ENCODE measurements around the gene SPECC1. TPM values are rescaled to one million over a fixed set of nuclear protein-coding genes. Genes with fewer than 3 reads are reported as not detected.

The SPECC1 gene
- total RNA-seq, 1 experiment from 2014 or later = 55.3 TPM

DNA sequence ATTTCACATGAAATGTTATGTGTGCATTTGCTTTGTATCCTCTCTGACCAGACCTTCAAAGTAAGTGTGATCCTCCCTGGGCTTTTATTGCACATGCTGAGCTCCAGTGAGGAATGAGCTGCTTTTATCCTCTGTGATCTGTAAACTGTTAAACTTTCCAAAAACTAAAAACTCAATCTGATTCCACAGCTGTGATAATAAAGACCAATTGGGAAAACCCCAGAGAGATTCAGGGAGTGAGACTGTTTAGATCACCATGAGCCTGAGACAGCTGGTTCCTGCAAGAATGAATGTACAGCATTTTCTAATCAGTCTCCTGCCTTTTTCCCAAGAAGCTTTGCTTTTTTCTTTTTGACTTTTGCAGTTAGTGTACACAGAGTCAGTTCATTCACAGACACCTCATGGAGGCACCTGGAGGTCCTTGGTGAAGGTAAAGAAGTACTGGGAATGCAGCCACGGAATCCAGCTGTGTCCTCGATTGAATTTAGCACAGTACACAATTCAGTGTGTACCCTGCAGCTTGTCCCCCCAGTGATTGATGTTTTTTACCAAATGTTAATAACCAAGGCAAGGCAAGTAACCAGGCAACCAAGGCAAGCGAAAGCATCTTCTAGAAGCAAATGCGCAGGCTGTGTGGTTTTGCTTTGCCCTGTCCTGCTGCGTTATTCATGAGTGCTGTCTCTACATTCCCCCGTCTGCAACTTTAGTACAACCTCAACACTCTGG, 275.6 kb downstream of the SPECC1 start:
- no peaks in the 10 kb centered on the region for H3K9me3 Mint-ChIP-seq (ENCODE audit: unreplicated experiment)
- intact Hi-C loops (cut with micrococcal nuclease) = no loop called here
- DNase-seq (ENCODE audit: unreplicated experiment) = no peak
- H3K4me1 Mint-ChIP-seq (ENCODE audit: insufficient read depth, unreplicated experiment) = no peaks in the 10 kb centered on the region
- peaks cover 10% of the 10 kb centered on the region for H3K36me3 Mint-ChIP-seq (ENCODE audit: insufficient read depth, unreplicated experiment)
- no peak overlapping the region for H3K4me3 Mint-ChIP-seq (ENCODE audit: unreplicated experiment)
- ChIA-PET POLR2A (no interaction called here), CTCF (interaction anchor here (0.6 kb wide), 2 partner anchors 164 to 276 kb away, joined by 3 read pairs; no protein-coding TSS in a partner anchor)
- TF ChIP-seq CTCF (IDR thresholded peaks at IDR 0.05; ENCODE audit: unreplicated experiment) = no peak
- no peaks in the 10 kb centered on the region for H3K27me3 Mint-ChIP-seq (ENCODE audit: insufficient read depth, unreplicated experiment)
- no peak overlapping the region for H3K27ac Mint-ChIP-seq (ENCODE audit: low read depth, unreplicated experiment)
- no TSS peak for BruUV-seq (replicated peaks)

DNA sequence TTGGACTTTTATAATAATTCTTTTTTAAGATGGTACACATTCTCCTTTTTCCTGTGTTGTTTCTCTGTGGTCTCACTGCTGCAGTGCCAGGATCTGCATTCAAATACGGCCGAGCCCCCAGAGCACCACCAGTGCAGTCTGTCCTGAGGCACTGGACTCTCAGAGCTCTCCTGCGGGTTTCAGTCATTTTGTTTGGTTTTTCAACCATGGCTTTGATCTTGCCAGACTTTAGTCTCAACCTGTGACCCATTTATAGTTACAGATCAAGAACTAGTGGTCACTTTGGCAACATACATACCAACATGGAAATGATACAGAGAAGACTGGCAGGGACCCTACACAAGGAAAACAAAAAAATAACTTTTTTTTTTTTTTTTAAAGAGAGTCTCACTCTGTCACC, 280.8 kb downstream of the SPECC1 start:
- H3K4me1 Mint-ChIP-seq (ENCODE audit: insufficient read depth, unreplicated experiment) = no peaks in the 10 kb centered on the region
- H3K4me3 Mint-ChIP-seq (ENCODE audit: unreplicated experiment) = no peak overlapping the region
- ChIA-PET POLR2A (no interaction called here), CTCF (interaction anchor here (0.6 to 1.5 kb wide), 2 partner anchors 164 to 168 kb away, joined by 3 to 4 read pairs; no protein-coding TSS in a partner anchor)
- no TSS peak for BruUV-seq (replicated peaks)
- no peak overlapping the region for H3K27ac Mint-ChIP-seq (ENCODE audit: low read depth, unreplicated experiment)
- TF ChIP-seq CTCF (IDR thresholded peaks at IDR 0.05; ENCODE audit: unreplicated experiment) = no peak
- no peaks in the 10 kb centered on the region for H3K9me3 Mint-ChIP-seq (ENCODE audit: unreplicated experiment)
- intact Hi-C loops (cut with micrococcal nuclease) = no loop called here
- H3K36me3 Mint-ChIP-seq (ENCODE audit: insufficient read depth, unreplicated experiment) = peaks cover 10% of the 10 kb centered on the region
- no peaks in the 10 kb centered on the region for H3K27me3 Mint-ChIP-seq (ENCODE audit: insufficient read depth, unreplicated experiment)
- no peak for DNase-seq (ENCODE audit: unreplicated experiment)

DNA sequence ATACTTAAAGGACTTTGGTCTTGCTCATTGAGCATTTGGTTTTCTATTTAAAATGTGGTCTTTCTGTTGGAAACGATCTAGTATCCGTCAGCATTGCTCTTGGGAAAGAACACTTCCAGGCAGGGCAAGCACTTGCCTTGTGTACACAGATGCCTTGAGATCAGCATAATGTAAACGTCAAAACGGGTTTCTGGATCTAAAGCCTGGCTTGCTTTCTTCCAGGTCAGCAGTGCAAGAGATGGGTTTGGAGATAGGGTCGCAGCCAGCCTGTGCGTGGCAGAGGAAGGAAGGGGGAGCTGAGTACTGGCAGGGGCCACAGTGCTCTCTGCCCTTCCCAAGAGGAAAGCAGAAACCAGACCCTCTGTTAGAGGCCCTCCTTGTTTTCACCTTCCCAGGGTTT, 282.7 kb downstream of the SPECC1 start:
- no TSS peak for BruUV-seq (replicated peaks)
- ChIA-PET CTCF (interaction anchor here (1.3 kb wide), 1 partner anchor 65 kb away, joined by 3 read pairs; no protein-coding TSS in a partner anchor), POLR2A (no interaction called here)
- no peaks in the 10 kb centered on the region for H3K27me3 Mint-ChIP-seq (ENCODE audit: insufficient read depth, unreplicated experiment)
- H3K36me3 Mint-ChIP-seq (ENCODE audit: insufficient read depth, unreplicated experiment) = peaks cover 9% of the 10 kb centered on the region
- no peak for TF ChIP-seq CTCF (IDR thresholded peaks at IDR 0.05; ENCODE audit: unreplicated experiment)
- H3K4me1 Mint-ChIP-seq (ENCODE audit: insufficient read depth, unreplicated experiment) = no peaks in the 10 kb centered on the region
- H3K9me3 Mint-ChIP-seq (ENCODE audit: unreplicated experiment) = no peaks in the 10 kb centered on the region
- intact Hi-C loops (cut with micrococcal nuclease) = no loop called here
- no peak for DNase-seq (ENCODE audit: unreplicated experiment)
- H3K4me3 Mint-ChIP-seq (ENCODE audit: unreplicated experiment) = no peak overlapping the region
- no peak overlapping the region for H3K27ac Mint-ChIP-seq (ENCODE audit: low read depth, unreplicated experiment)

- no peak for DNase-seq (ENCODE audit: unreplicated experiment)
- no TSS peak for BruUV-seq (replicated peaks)
- no peaks in the 10 kb centered on the region for H3K9me3 Mint-ChIP-seq (ENCODE audit: unreplicated experiment)
- no peak overlapping the region for H3K4me3 Mint-ChIP-seq (ENCODE audit: unreplicated experiment)
- ChIA-PET CTCF (interaction anchor here (0.6 to 1.1 kb wide), 3 partner anchors 29 to 700 kb away, joined by 3 read pairs; no protein-coding TSS in a partner anchor), POLR2A (interaction anchor here (0.6 to 0.7 kb wide), 2 partner anchors 23 to 299 kb away, joined by 3 read pairs; no protein-coding TSS in a partner anchor)
- H3K27ac Mint-ChIP-seq (ENCODE audit: low read depth, unreplicated experiment) = no peak overlapping the region
- H3K27me3 Mint-ChIP-seq (ENCODE audit: insufficient read depth, unreplicated experiment) = no peaks in the 10 kb centered on the region
- H3K36me3 Mint-ChIP-seq (ENCODE audit: insufficient read depth, unreplicated experiment) = peaks cover 12% of the 10 kb centered on the region
- no peak for TF ChIP-seq CTCF (IDR thresholded peaks at IDR 0.05; ENCODE audit: unreplicated experiment)
- intact Hi-C loops (cut with micrococcal nuclease) = no loop called here
- H3K4me1 Mint-ChIP-seq (ENCODE audit: insufficient read depth, unreplicated experiment) = no peaks in the 10 kb centered on the region
Observed at GRCh38 chr17:20293501-20293900, 284.3 kb downstream of the SPECC1 start.
